GM19463 (cell line): Measurements from ENCODE around the gene RPP30.
"Not testable (repeated sequence)": the region's sequence is repeated elsewhere in the genome, so short reads cannot be mapped to it uniquely, and the experiment has no call there.

Experiments
- ATAC-seq: cut with Tn5 transposase; IDR thresholded peaks from one replicate; pipeline ENCODE4 v1.9.1; 2021; ENCODE audit warnings: mild to moderate bottlenecking, moderate library complexity; ENCODE audit not compliant: unreplicated experiment

RPP30 gene

GRCh38 chr10:90866050-90866598 lies 5.7 kb upstream of the RPP30 start:
- no peak for ATAC-seq

- peak; percentile 36 for ATAC-seq
Observed at GRCh38 chr10:90871279-90871765, 452 bp upstream of the RPP30 start.

GRCh38 chr10:90872648-90873020 lies 860 bp downstream of the RPP30 start:
- no peak for ATAC-seq

GRCh38 chr10:90879062-90879461 lies 7.3 kb downstream of the RPP30 start:
- ATAC-seq: no peak

GRCh38 chr10:90880059-90880719 lies 8.4 kb downstream of the RPP30 start:
- ATAC-seq: not testable (repeated sequence)

- ATAC-seq: no peak
Observed at GRCh38 chr10:90884431-90884830, 12.7 kb downstream of the RPP30 start.

GRCh38 chr10:90885176-90885575 lies 13.4 kb downstream of the RPP30 start:
- no peak for ATAC-seq

GRCh38 chr10:90887555-90887954 lies 15.8 kb downstream of the RPP30 start:
- ATAC-seq: no peak

- ATAC-seq: no peak
Observed at GRCh38 chr10:90888387-90888786, 16.6 kb downstream of the RPP30 start.

- no peak for ATAC-seq
Observed at GRCh38 chr10:90889636-90890035, 17.9 kb downstream of the RPP30 start.

- ATAC-seq: no peak
Observed at GRCh38 chr10:90890347-90890746, 18.6 kb downstream of the RPP30 start.

GRCh38 chr10:90893190-90893589 lies 21.4 kb downstream of the RPP30 start:
- ATAC-seq: no peak

- ATAC-seq: not testable (repeated sequence)
Observed at GRCh38 chr10:90896916-90897315, 25.1 kb downstream of the RPP30 start.

- no peak for ATAC-seq
Observed at GRCh38 chr10:90905925-90906324, 34.2 kb downstream of the RPP30 start.

GRCh38 chr10:90906596-90906995 lies 34.8 kb downstream of the RPP30 start:
- no peak for ATAC-seq

GRCh38 chr10:90911133-90912051 lies 39.6 kb downstream of the RPP30 start:
- ATAC-seq: peak; percentile 79

- ATAC-seq: no peak
Observed at GRCh38 chr10:90912174-90912573, 40.4 kb downstream of the RPP30 start.

GRCh38 chr10:90912854-90913479 lies 41.2 kb downstream of the RPP30 start:
- ATAC-seq: no peak

- ATAC-seq: no peak
Observed at GRCh38 chr10:90913774-90914420, 42.1 kb downstream of the RPP30 start.

GRCh38 chr10:90914992-90915765 lies 43.4 kb downstream of the RPP30 start:
- no peak for ATAC-seq
